Activated CD8-positive, alpha-beta T cell treated with anti-CD3 and anti-CD28 coated beads for 36 hours (primary cell): ENCODE data around the gene PTK7. TPM values are rescaled to one million over a fixed set of nuclear protein-coding genes. Genes with fewer than 3 reads are reported as not detected.
"Not testable (repeated sequence)": the region's sequence is repeated elsewhere in the genome, so short reads cannot be mapped to it uniquely, and the experiment has no call there.

Experiments used
- ATAC-seq: fragments of 200-7000 bp; cut with Tn5 transposase; one replicate; pipeline ENCODE4 v1.10.0; 2021; ENCODE audit warnings: mild to moderate bottlenecking, moderate library complexity
- CTCF ChIA-PET: fragments of 350-600 bp; sonication (Branson Sonifier 250); formaldehyde crosslinking; loops from one replicate; lab custom pipeline; 2021; ENCODE audit warnings: antibody characterized with exemption; lab: Charles Lee
- POLR2A ChIA-PET: fragments of 350-600 bp; sonication (Branson Sonifier 250); formaldehyde crosslinking; loops from one replicate; lab custom pipeline; 2021; ENCODE audit warnings: antibody characterized with exemption; lab: Charles Lee
- DNase-seq: peaks from one replicate; pipeline ENCODE4 v3.0.0-alpha.2; 2020
- H3K27ac Mint-ChIP-seq: one replicate; pipeline ENCODE4 v1.8.0; 2021; ENCODE audit warnings: mild to moderate bottlenecking, mixed read lengths
- H3K27me3 Mint-ChIP-seq: one replicate; pipeline ENCODE4 v1.8.0; 2021; ENCODE audit warnings: mixed read lengths
- H3K36me3 Mint-ChIP-seq: one replicate; pipeline ENCODE4 v1.8.0; 2021; ENCODE audit warnings: low read depth, mixed read lengths
- H3K4me1 Mint-ChIP-seq: one replicate; pipeline ENCODE4 v1.8.0; 2021; ENCODE audit warnings: low read depth, mixed read lengths
- H3K4me3 Mint-ChIP-seq: one replicate; pipeline ENCODE4 v1.8.0; 2021; ENCODE audit warnings: mild to moderate bottlenecking, moderate library complexity, mixed read lengths
- H3K9me3 Mint-ChIP-seq: one replicate; pipeline ENCODE4 v1.8.0; 2021; ENCODE audit warnings: mixed read lengths
- CTCF ChIP-seq: fragments of 200-600 bp; IDR thresholded peaks from one replicate; pipeline ENCODE4 v1.8.0; 2022; ENCODE audit warnings: antibody characterized with exemption, mild to moderate bottlenecking
- intact Hi-C: fragments of 100-400 bp; cut with micrococcal nuclease; formaldehyde crosslinking; loops from one replicate; pipeline ENCODE4 v1.10.0; 2022
- total RNA-seq, 2 experiments: library from RNA; stranded (reverse); gene quantifications; one replicate each; pipeline ENCODE4 v1.2.3, GENCODE V29; 2021

The PTK7 gene
- total RNA-seq, 2 experiments from 2014 or later = 3.8 to 4.1 TPM

GRCh38 chr6:43037706-43038105 lies 38.4 kb upstream of the PTK7 start:
- Mint-ChIP-seq H3K4me3 (no peak overlapping the region), H3K4me1 (peaks cover 4% of the 10 kb centered on the region), H3K27ac (no peak overlapping the region), H3K9me3 (no peaks in the 10 kb centered on the region), H3K36me3 (peaks cover 22% of the 10 kb centered on the region), H3K27me3 (no peaks in the 10 kb centered on the region)
- intact Hi-C loops = no loop called here
- TF ChIP-seq CTCF = no peak
- ChIA-PET POLR2A (interaction anchor here (0.6 kb wide), 1 partner anchor 776 kb away, joined by 3 read pairs; no protein-coding TSS in a partner anchor), CTCF (no interaction called here)
- ATAC-seq (no peak), DNase-seq (no peak)

- ChIA-PET POLR2A (interaction anchor here (0.9 to 1.1 kb wide), 2 partner anchors 59 to 73 kb away, joined by 3 read pairs; no protein-coding TSS in a partner anchor), CTCF (interaction anchor here (1.1 to 1.6 kb wide), 2 partner anchors 9 to 105 kb away, joined by 3 to 6 read pairs; no protein-coding TSS in a partner anchor)
- Mint-ChIP-seq H3K4me3 (no peak overlapping the region), H3K27ac (no peak overlapping the region), H3K9me3 (no peaks in the 10 kb centered on the region), H3K4me1 (no peaks in the 10 kb centered on the region), H3K27me3 (no peaks in the 10 kb centered on the region), H3K36me3 (peaks cover 19% of the 10 kb centered on the region)
- intact Hi-C loops = no loop called here
- no peak for TF ChIP-seq CTCF
- ATAC-seq (no peak), DNase-seq (no peak)
These were observed 37.4 kb upstream of the PTK7 start for GRCh38 chr6:43038727-43039126.

GRCh38 chr6:43040542-43041257 lies 35.4 kb upstream of the PTK7 start:
- intact Hi-C loops = no loop called here
- no peak for TF ChIP-seq CTCF
- Mint-ChIP-seq H3K4me1 (no peaks in the 10 kb centered on the region), H3K9me3 (no peaks in the 10 kb centered on the region), H3K36me3 (peaks cover 14% of the 10 kb centered on the region), H3K4me3 (no peak overlapping the region), H3K27me3 (no peaks in the 10 kb centered on the region), H3K27ac (no peak overlapping the region)
- CTCF ChIA-PET = interaction anchor here (1.6 kb wide), 1 partner anchor 103 kb away, joined by 6 read pairs; no protein-coding TSS in a partner anchor
- ATAC-seq = no peak
- POLR2A ChIA-PET = interaction anchor here (0.6 to 1.5 kb wide), 2 partner anchors 14 to 37 kb away, joined by 3 to 6 read pairs; partner anchors contain the start of gene CUL7
- DNase-seq = no peak

- CTCF ChIA-PET, H3K9me3 Mint-ChIP-seq, ATAC-seq, H3K4me3 Mint-ChIP-seq, intact Hi-C loops, H3K27me3 Mint-ChIP-seq, H3K4me1 Mint-ChIP-seq, H3K27ac Mint-ChIP-seq, DNase-seq: not testable (repeated sequence)
- POLR2A ChIA-PET = interaction anchor here (1.5 kb wide), 2 partner anchors 10 to 13 kb away, joined by 5 to 6 read pairs; partner anchors contain the start of gene CUL7
- H3K36me3 Mint-ChIP-seq = peaks cover 17% of the 10 kb centered on the region
These were observed 34.6 kb upstream of the PTK7 start for GRCh38 chr6:43041475-43041874.

- intact Hi-C loops = no loop called here
- DNase-seq = no peak
- H3K27ac Mint-ChIP-seq = no peak overlapping the region
- H3K36me3 Mint-ChIP-seq = peaks cover 18% of the 10 kb centered on the region
- H3K4me3 Mint-ChIP-seq = no peak overlapping the region
- ATAC-seq = no peak
- CTCF ChIA-PET = no interaction called here
- POLR2A ChIA-PET = no interaction called here
- H3K27me3 Mint-ChIP-seq = no peaks in the 10 kb centered on the region
- H3K9me3 Mint-ChIP-seq = no peaks in the 10 kb centered on the region
- TF ChIP-seq CTCF = no peak
- no peaks in the 10 kb centered on the region for H3K4me1 Mint-ChIP-seq
These were observed 32.8 kb upstream of the PTK7 start for GRCh38 chr6:43043310-43043709.
